Loucy (cell line): ENCODE data around the gene OR6J1.
"Not testable (repeated sequence)": the region's sequence is repeated elsewhere in the genome, so short reads cannot be mapped to it uniquely, and the experiment has no call there.

Experiments used
- H2AFZ ChIP-seq: fragments of 200-600 bp; sonication (generic); 2 replicates; pipeline ENCODE4 v1.6.0; 2016; ENCODE audit warnings: antibody characterized with exemption, mild to moderate bottlenecking, low read length, moderate library complexity
- H3F3A ChIP-seq: fragments of 200-600 bp; 2 replicates; pipeline ENCODE4 v1.6.0; 2016; ENCODE audit warnings: antibody characterized with exemption, low read depth, mild to moderate bottlenecking
- H3K27me3 ChIP-seq: fragments of 200-600 bp; sonication (generic); 2 replicates; pipeline ENCODE4 v1.6.1; 2014; ENCODE audit warnings: low read length, mild to moderate bottlenecking; ENCODE audit not compliant: insufficient read depth, poor library complexity, severe bottlenecking
- H3K36me3 ChIP-seq: fragments of 200-600 bp; sonication (generic); 2 replicates; pipeline ENCODE4 v1.6.1; 2016; ENCODE audit warnings: low read length; ENCODE audit not compliant: insufficient read depth
- H3K4me1 ChIP-seq: fragments of 200-600 bp; sonication (generic); 2 replicates; pipeline ENCODE4 v1.5.1; 2014; ENCODE audit warnings: low read length, mild to moderate bottlenecking; ENCODE audit not compliant: insufficient read depth, poor library complexity, severe bottlenecking
- H3K4me2 ChIP-seq: fragments of 200-600 bp; sonication (generic); 2 replicates; pipeline ENCODE4 v1.6.0; 2014; ENCODE audit warnings: antibody characterized with exemption, low read length, low read depth, mild to moderate bottlenecking; ENCODE audit not compliant: poor library complexity, severe bottlenecking
- H3K4me3 ChIP-seq: fragments of 200-600 bp; sonication (generic); 2 replicates; pipeline ENCODE4 v1.5.1; 2014; ENCODE audit warnings: low read length, mild to moderate bottlenecking, mixed read lengths; ENCODE audit not compliant: poor library complexity, severe bottlenecking
- H3K79me2 ChIP-seq: fragments of 200-600 bp; sonication (generic); 2 replicates; pipeline ENCODE4 v1.6.1; 2014; ENCODE audit warnings: low read length; ENCODE audit not compliant: insufficient read depth
- H3K9ac ChIP-seq: fragments of 200-600 bp; sonication (generic); 2 replicates; pipeline ENCODE4 v1.6.0; 2014; ENCODE audit warnings: mild to moderate bottlenecking, low read depth, low read length, moderate library complexity; ENCODE audit not compliant: poor library complexity, severe bottlenecking
- H3K9me2 ChIP-seq: fragments of 200-600 bp; sonication (generic); replicated peaks from 2 replicates; pipeline ENCODE4 v1.6.1; 2016; ENCODE audit warnings: low read depth, low read length, mixed read lengths
- H3K9me3 ChIP-seq: fragments of 200-600 bp; sonication (generic); 2 replicates; pipeline ENCODE4 v1.6.1; 2014; ENCODE audit warnings: mild to moderate bottlenecking, antibody characterized with exemption, low read length, low read depth; ENCODE audit not compliant: insufficient read depth
- H4K20me1 ChIP-seq: fragments of 200-600 bp; sonication (generic); 2 replicates; pipeline ENCODE4 v1.6.0; 2014; ENCODE audit warnings: antibody characterized with exemption, low read length, mild to moderate bottlenecking; ENCODE audit not compliant: insufficient read depth, poor library complexity, severe bottlenecking
- CTCF ChIP-seq: fragments of 200-600 bp; sonication (generic); conservative IDR thresholded peaks from 2 replicates; pipeline ENCODE4 v1.5.1; 2014; ENCODE audit warnings: mild to moderate bottlenecking, antibody characterized with exemption, low read length
- EZH2phosphoT487 ChIP-seq: fragments of 200-600 bp; IDR thresholded peaks from 2 replicates; pipeline ENCODE4 v1.6.1; 2018; ENCODE audit warnings: antibody characterized with exemption, mild to moderate bottlenecking, moderate library complexity, borderline replicate concordance

The OR6J1 gene

GRCh38 chr14:22588526-22589095 is 55.5 kb downstream of the OR6J1 start:
- H3K4me3 ChIP-seq = peak overlapping the region; percentile 87
- no peaks in the 10 kb centered on the region for H3K27me3 ChIP-seq
- H3K79me2 ChIP-seq = peaks cover 50% of the 10 kb centered on the region
- no peaks in the 10 kb centered on the region for H3K36me3 ChIP-seq
- peak overlapping the region; percentile 94 for H3K4me2 ChIP-seq
- 0 out of 2 replicates have a peak, but pooled peaks cover 3% of the 10 kb centered on the region for H3F3A ChIP-seq
- H3K9ac ChIP-seq = peak overlapping the region; percentile 91
- TF ChIP-seq EZH2phosphoT487 (no peak), CTCF (no peak)
- H2AFZ ChIP-seq = peak overlapping the region; percentile 47; the same call in 1 of the 2 replicates
- H4K20me1 ChIP-seq = peaks cover 14% of the 10 kb centered on the region
- no peaks in the 10 kb centered on the region for H3K9me3 ChIP-seq
- peaks cover 39% of the 10 kb centered on the region for H3K4me1 ChIP-seq
- H3K9me2 ChIP-seq = no peaks in the 10 kb centered on the region

GRCh38 chr14:22587677-22588422 is 56.3 kb downstream of the OR6J1 start:
- not testable (repeated sequence) for H3K27me3 ChIP-seq, H2AFZ ChIP-seq, H3K9me3 ChIP-seq, H3K36me3 ChIP-seq, H3K9me2 ChIP-seq, H3F3A ChIP-seq
- H3K9ac ChIP-seq = peak overlapping the region; percentile 91
- peak overlapping the region; percentile 94 for H3K4me2 ChIP-seq
- H4K20me1 ChIP-seq = peaks cover 14% of the 10 kb centered on the region
- H3K4me3 ChIP-seq = peak overlapping the region; percentile 87
- peaks cover 46% of the 10 kb centered on the region for H3K4me1 ChIP-seq
- H3K79me2 ChIP-seq = peaks cover 57% of the 10 kb centered on the region

- Histone ChIP-seq H3K4me3 (peak overlapping the region; percentile 87), H3K36me3 (no peaks in the 10 kb centered on the region), H3K9ac (peak overlapping the region; percentile 91), H3K79me2 (peaks cover 58% of the 10 kb centered on the region), H3K27me3 (no peaks in the 10 kb centered on the region), H4K20me1 (peaks cover 14% of the 10 kb centered on the region), H3F3A (peaks cover 8% of the 10 kb centered on the region), H3K4me1 (peaks cover 47% of the 10 kb centered on the region), H2AFZ (no peak overlapping the region), H3K4me2 (peak overlapping the region; percentile 94), H3K9me2 (no peaks in the 10 kb centered on the region), H3K9me3 (no peaks in the 10 kb centered on the region)
- TF ChIP-seq CTCF (no peak), EZH2phosphoT487 (no peak)
Observed at GRCh38 chr14:22587247-22587646, 56.9 kb downstream of the OR6J1 start.
